HG02642 (cell line): ENCODE measurements around the gene PACSIN2.
"Not testable (repeated sequence)": the region's sequence is repeated elsewhere in the genome, so short reads cannot be mapped to it uniquely, and the experiment has no call there.

Source experiments
- ATAC-seq: cut with Tn5 transposase; IDR thresholded peaks from one replicate; pipeline ENCODE4 v1.9.1; 2021; ENCODE audit warnings: mild to moderate bottlenecking; ENCODE audit not compliant: unreplicated experiment, poor library complexity

The PACSIN2 gene

GRCh38 chr22:43012390-43012789, 2.6 kb downstream of the PACSIN2 start:
- ATAC-seq, result no peak

GRCh38 chr22:43011079-43011478, 3.9 kb downstream of the PACSIN2 start:
- ATAC-seq, result no peak

GRCh38 chr22:43009444-43009843, 5.5 kb downstream of the PACSIN2 start:
- ATAC-seq, result no peak

GRCh38 chr22:43008921-43009320, 6.0 kb downstream of the PACSIN2 start:
- ATAC-seq, result no peak

- no peak for ATAC-seq
Measured at GRCh38 chr22:43008509-43008908, 6.4 kb downstream of the PACSIN2 start.

GRCh38 chr22:43007519-43008102, 7.3 kb downstream of the PACSIN2 start:
- ATAC-seq, result no peak

GRCh38 chr22:43006753-43007152, 8.2 kb downstream of the PACSIN2 start:
- ATAC-seq, result no peak

GRCh38 chr22:43006016-43006505, 8.9 kb downstream of the PACSIN2 start:
- ATAC-seq, result no peak

GRCh38 chr22:43005106-43005505, 9.8 kb downstream of the PACSIN2 start:
- no peak for ATAC-seq

GRCh38 chr22:43004362-43005035, 10.4 kb downstream of the PACSIN2 start:
- ATAC-seq, result no peak

GRCh38 chr22:43002202-43002586, 12.8 kb downstream of the PACSIN2 start:
- no peak for ATAC-seq

GRCh38 chr22:43001271-43002201, 13.4 kb downstream of the PACSIN2 start:
- no peak for ATAC-seq

- no peak for ATAC-seq
Measured at GRCh38 chr22:43000441-43001175, 14.3 kb downstream of the PACSIN2 start.

GRCh38 chr22:42997582-42998090, 17.3 kb downstream of the PACSIN2 start:
- ATAC-seq, result no peak

GRCh38 chr22:42996646-42997365, 18.1 kb downstream of the PACSIN2 start:
- ATAC-seq, result no peak

GRCh38 chr22:42995654-42996053, 19.3 kb downstream of the PACSIN2 start:
- ATAC-seq, result not testable (repeated sequence)

GRCh38 chr22:42994917-42995562, 19.9 kb downstream of the PACSIN2 start:
- no peak for ATAC-seq

- ATAC-seq, result no peak
Measured at GRCh38 chr22:42994276-42994916, 20.6 kb downstream of the PACSIN2 start.
